ENCODE measurements around the gene SMTNL1.
A peak's percentile ranks its signal among the peaks of the same experiment; 100 is the strongest.

SMTNL1 gene

GRCh38 chr11:57586711-57587245 is 49.4 kb downstream of the SMTNL1 start:
- no peak overlapping the region for H3K4me3 ChIP-seq (ENCODE audit: low read depth, low read length)
- TF ChIP-seq CTCF (conservative IDR thresholded peaks at IDR 0.05; ENCODE audit: low read depth, low read length): no peak
- DNase-seq (ENCODE audit: low read depth): no peak

- no peak overlapping the region for H3K4me3 ChIP-seq (ENCODE audit: low read depth, low read length)
- no peak for DNase-seq (ENCODE audit: low read depth)
- TF ChIP-seq CTCF (conservative IDR thresholded peaks at IDR 0.05; ENCODE audit: low read depth, low read length): no peak
These were observed 50.8 kb downstream of the SMTNL1 start for GRCh38 chr11:57588046-57588710.

GRCh38 chr11:57596266-57596885 is 59.0 kb downstream of the SMTNL1 start:
- no peak overlapping the region for H3K4me3 ChIP-seq (ENCODE audit: low read depth, low read length)
- TF ChIP-seq CTCF (conservative IDR thresholded peaks at IDR 0.05; ENCODE audit: low read depth, low read length): no peak
- no peak for DNase-seq (ENCODE audit: low read depth)

- peak; percentile 23 for DNase-seq (ENCODE audit: low read depth)
- no peak for TF ChIP-seq CTCF (conservative IDR thresholded peaks at IDR 0.05; ENCODE audit: low read depth, low read length)
- peak within 1 kb of the TSS; percentile 67 for H3K4me3 ChIP-seq (ENCODE audit: low read depth, low read length)
These were observed 60.1 kb downstream of the SMTNL1 start, which contains the start of gene SERPING1 for GRCh38 chr11:57597461-57597915. TSS of gene SERPING1 (plus strand) at chr11:57597685. CDS start at chr11:57598271, 586 bp downstream.

- DNase-seq (ENCODE audit: low read depth): peak; percentile 69
- no peak for TF ChIP-seq CTCF (conservative IDR thresholded peaks at IDR 0.05; ENCODE audit: low read depth, low read length)
- peak overlapping the region; percentile 67 for H3K4me3 ChIP-seq (ENCODE audit: low read depth, low read length)
These were observed 60.8 kb downstream of the SMTNL1 start for GRCh38 chr11:57597916-57598830.

- no peak for TF ChIP-seq CTCF (conservative IDR thresholded peaks at IDR 0.05; ENCODE audit: low read depth, low read length)
- H3K4me3 ChIP-seq (ENCODE audit: low read depth, low read length): peak overlapping the region; percentile 67
- peak; percentile 55 for DNase-seq (ENCODE audit: low read depth)
These were observed 61.4 kb downstream of the SMTNL1 start for GRCh38 chr11:57598831-57599155.
